ENCODE measurements around the gene RHBDL1.

RHBDL1 gene

GRCh38 chr16:637081-638018, 38.1 kb upstream of the RHBDL1 start:
- DNase-seq = peak; percentile 76

- no peak for DNase-seq
Observed at GRCh38 chr16:638034-638543, 37.4 kb upstream of the RHBDL1 start.

- no peak for DNase-seq
Observed at GRCh38 chr16:638836-639235, 36.6 kb upstream of the RHBDL1 start.

- no peak for DNase-seq
Observed at GRCh38 chr16:640614-641013, 34.9 kb upstream of the RHBDL1 start.

GRCh38 chr16:641326-642188, 33.9 kb upstream of the RHBDL1 start, which contains the start of gene MCRIP2:
MCRIP2 (plus strand) TSS chr16:641828; CDS start chr16:641992, 164 bp downstream.
- DNase-seq = peak; percentile 42

- no peak for DNase-seq
Observed at GRCh38 chr16:642189-643049, 33.1 kb upstream of the RHBDL1 start.

GRCh38 chr16:643050-643368, 32.5 kb upstream of the RHBDL1 start:
- DNase-seq = no peak

- no peak for DNase-seq
Observed at GRCh38 chr16:644556-644955, 30.9 kb upstream of the RHBDL1 start.

GRCh38 chr16:645852-646678, 29.4 kb upstream of the RHBDL1 start:
- no peak for DNase-seq

GRCh38 chr16:646679-647172, 28.7 kb upstream of the RHBDL1 start:
- DNase-seq = no peak

- no peak for DNase-seq
Observed at GRCh38 chr16:647173-647902, 28.1 kb upstream of the RHBDL1 start.

- peak; percentile 67 for DNase-seq
Observed at GRCh38 chr16:648071-648780, 27.2 kb upstream of the RHBDL1 start.

GRCh38 chr16:648781-649589, 26.5 kb upstream of the RHBDL1 start, which contains the start of gene WDR90:
WDR90 (plus strand) TSS chr16:649365; CDS start chr16:649417, 52 bp downstream.
- DNase-seq = peak; percentile 84

GRCh38 chr16:649631-650030, 25.8 kb upstream of the RHBDL1 start:
- no peak for DNase-seq

GRCh38 chr16:651844-652243, 23.6 kb upstream of the RHBDL1 start:
- no peak for DNase-seq

GRCh38 chr16:652454-653305, 22.8 kb upstream of the RHBDL1 start:
- no peak for DNase-seq

GRCh38 chr16:654034-654433, 21.4 kb upstream of the RHBDL1 start:
- no peak for DNase-seq

GRCh38 chr16:657487-657886, 18.0 kb upstream of the RHBDL1 start:
- no peak for DNase-seq

All from KG1 (cell line).